Measurements from ENCODE around the gene ZNF431. TPM values are rescaled to one million over a fixed set of nuclear protein-coding genes. Genes with fewer than 3 reads are reported as not detected.

The ZNF431 gene
- total RNA-seq, 1 experiment from 2014 or later = 9.2 TPM

GRCh38 chr19:21094347-21095025 lies 47.4 kb upstream of the ZNF431 start:
- Histone ChIP-seq H3K9me2 (replicated peaks; ENCODE audit: low read length) (no peaks in the 10 kb centered on the region), H3K4me1 (ENCODE audit: insufficient read depth, low read length) (no peaks in the 10 kb centered on the region), H3F3A (ENCODE audit: low read length, unreplicated experiment) (no peaks in the 10 kb centered on the region), H3K27ac (ENCODE audit: low read length) (no peak overlapping the region), H3K4me2 (ENCODE audit: low read length) (no peak overlapping the region), H2AFZ (ENCODE audit: low read length) (no peak overlapping the region), H3K9ac (ENCODE audit: low read length) (no peak overlapping the region), H3K36me3 (ENCODE audit: low read depth, low read length) (no peaks in the 10 kb centered on the region; the same call in 1 of the 2 replicates), H3K9me3 (ENCODE audit: low read length) (no peaks in the 10 kb centered on the region), H3K4me3 (ENCODE audit: low read length) (no peak overlapping the region), H3K79me2 (ENCODE audit: low read length) (no peaks in the 10 kb centered on the region), H3K27me3 (ENCODE audit: low read length) (no peaks in the 10 kb centered on the region), H4K20me1 (ENCODE audit: low read length) (no peaks in the 10 kb centered on the region)
- no peak for TF ChIP-seq CTCF (conservative IDR thresholded peaks at IDR 0.05; ENCODE audit: low read depth, low read length)
- no peak for TF ChIP-seq EZH2 (IDR thresholded peaks at IDR 0.05; ENCODE audit: low read length, unreplicated experiment)
- no peak for TF ChIP-seq EZH2phosphoT487 (IDR thresholded peaks at IDR 0.05; ENCODE audit: borderline replicate concordance, low read length)
- intact Hi-C loops (cut with micrococcal nuclease) = no loop called here
- ATAC-seq (no peak), DNase-seq (no peak)
- BruUV-seq (replicated peaks) = no TSS peak
- ChIA-PET CTCF (no interaction called here), POLR2A (ENCODE audit: unreplicated experiment) (no interaction called here)

- no peaks in the 10 kb centered on the region for H3K27me3 ChIP-seq (ENCODE audit: low read length)
- H3K4me1 ChIP-seq (ENCODE audit: insufficient read depth, low read length) = no peaks in the 10 kb centered on the region
- H3K9me2 ChIP-seq (replicated peaks; ENCODE audit: low read length) = no peaks in the 10 kb centered on the region
- H3K9me3 ChIP-seq (ENCODE audit: low read length) = no peaks in the 10 kb centered on the region
- intact Hi-C loops (cut with micrococcal nuclease) = no loop called here
- H3K4me2 ChIP-seq (ENCODE audit: low read length) = no peak overlapping the region
- no peak overlapping the region for H3K27ac ChIP-seq (ENCODE audit: low read length)
- no peak for TF ChIP-seq EZH2phosphoT487 (IDR thresholded peaks at IDR 0.05; ENCODE audit: borderline replicate concordance, low read length)
- no peak for TF ChIP-seq CTCF (conservative IDR thresholded peaks at IDR 0.05; ENCODE audit: low read depth, low read length)
- no peak for TF ChIP-seq EZH2 (IDR thresholded peaks at IDR 0.05; ENCODE audit: low read length, unreplicated experiment)
- H3K79me2 ChIP-seq (ENCODE audit: low read length) = no peaks in the 10 kb centered on the region
- no peak for DNase-seq
- no TSS peak for BruUV-seq (replicated peaks)
- no peak overlapping the region for H2AFZ ChIP-seq (ENCODE audit: low read length)
- H3K9ac ChIP-seq (ENCODE audit: low read length) = no peak overlapping the region
- CTCF ChIA-PET = no interaction called here
- H3K36me3 ChIP-seq (ENCODE audit: low read depth, low read length) = no peaks in the 10 kb centered on the region
- no peaks in the 10 kb centered on the region for H4K20me1 ChIP-seq (ENCODE audit: low read length)
- ATAC-seq = no peak
- H3K4me3 ChIP-seq (ENCODE audit: low read length) = no peak overlapping the region
- no peaks in the 10 kb centered on the region for H3F3A ChIP-seq (ENCODE audit: low read length, unreplicated experiment)
- POLR2A ChIA-PET (ENCODE audit: unreplicated experiment) = no interaction called here
Observed at GRCh38 chr19:21098291-21098690, 43.5 kb upstream of the ZNF431 start.

GRCh38 chr19:21101521-21102242 lies 40.2 kb upstream of the ZNF431 start:
- BruUV-seq (replicated peaks) = no TSS peak
- no peak overlapping the region for H3K9ac ChIP-seq (ENCODE audit: low read length)
- no peak overlapping the region for H3K27ac ChIP-seq (ENCODE audit: low read length)
- ChIA-PET CTCF (no interaction called here), POLR2A (ENCODE audit: unreplicated experiment) (no interaction called here)
- no peak for DNase-seq
- H3K79me2 ChIP-seq (ENCODE audit: low read length) = no peaks in the 10 kb centered on the region
- ATAC-seq = no peak
- H3F3A ChIP-seq (ENCODE audit: low read length, unreplicated experiment) = no peaks in the 10 kb centered on the region
- H2AFZ ChIP-seq (ENCODE audit: low read length) = no peak overlapping the region
- H3K4me1 ChIP-seq (ENCODE audit: insufficient read depth, low read length) = no peaks in the 10 kb centered on the region
- H3K4me2 ChIP-seq (ENCODE audit: low read length) = no peak overlapping the region
- no peaks in the 10 kb centered on the region for H4K20me1 ChIP-seq (ENCODE audit: low read length)
- H3K9me3 ChIP-seq (ENCODE audit: low read length) = no peaks in the 10 kb centered on the region
- TF ChIP-seq CTCF (conservative IDR thresholded peaks at IDR 0.05; ENCODE audit: low read depth, low read length) (no peak), EZH2 (IDR thresholded peaks at IDR 0.05; ENCODE audit: low read length, unreplicated experiment) (no peak), EZH2phosphoT487 (IDR thresholded peaks at IDR 0.05; ENCODE audit: borderline replicate concordance, low read length) (no peak)
- intact Hi-C loops (cut with micrococcal nuclease) = no loop called here
- H3K27me3 ChIP-seq (ENCODE audit: low read length) = no peaks in the 10 kb centered on the region
- no peak overlapping the region for H3K4me3 ChIP-seq (ENCODE audit: low read length)
- H3K36me3 ChIP-seq (ENCODE audit: low read depth, low read length) = 0 out of 2 replicates have a peak, but pooled peaks cover 6% of the 10 kb centered on the region
- H3K9me2 ChIP-seq (replicated peaks; ENCODE audit: low read length) = no peaks in the 10 kb centered on the region

Data from PC-3 (cell line).